Measurements from ENCODE around the gene SPRED3. TPM values are rescaled to one million over a fixed set of nuclear protein-coding genes. Genes with fewer than 3 reads are reported as not detected.

The SPRED3 gene
- total and polyA plus RNA-seq, 4 donors: under 0.01 to 0.09 TPM; not detected in 2

GRCh38 chr19:38433268-38433733 is 44.8 kb downstream of the SPRED3 start, which contains the start of gene RYR1:
RYR1 (plus strand) TSS chr19:38433691; CDS start chr19:38433830, 139 bp downstream.
- peak; percentile 44 for DNase-seq (ENCODE audit: low spot score)
- Histone ChIP-seq H3K9me3 (ENCODE audit: control insufficient read depth in 4 of 4, low read length in 3 of 4) (no peaks in the 10 kb centered on the region), H3K27ac (ENCODE audit: low read depth in 1 of 2, low read length in 2 of 2) (no peak within 1 kb of the TSS), H3K4me1 (ENCODE audit: control insufficient read depth in 4 of 4, insufficient read depth in 4 of 4, low read length in 3 of 4) (peaks cover 0 to 2% (median 0%) of the 10 kb centered on the region in 4 donors), H3K36me3 (ENCODE audit: control insufficient read depth in 4 of 4, insufficient read depth in 3 of 4, low read depth in 1 of 4, low read length in 3 of 4) (no peaks in the 10 kb centered on the region), H3K4me3 (ENCODE audit: low read depth in 1 of 3, low read length in 3 of 3) (no peak within 1 kb of the TSS), H3K27me3 (ENCODE audit: control insufficient read depth in 4 of 4, insufficient read depth in 4 of 4, low read length in 3 of 4) (peaks cover 0 to 9% (median 4%) of the 10 kb centered on the region in 4 donors), H3K9ac (ENCODE audit: low read depth in 1 of 2, low read length in 2 of 2) (no peak within 1 kb of the TSS)
- no peak for TF ChIP-seq GABPA (IDR thresholded peaks at IDR 0.05 in 1 of 2, conservative IDR thresholded peaks at IDR 0.05 in 1 of 2)
- TF ChIP-seq CTCF (IDR thresholded peaks at IDR 0.05; ENCODE audit: low read depth, low read length, missing input control): no peak
- no peak for TF ChIP-seq EGR1 (IDR thresholded peaks at IDR 0.05; ENCODE audit: low read depth in 2 of 2)
- no peak for TF ChIP-seq FOXA1 (IDR thresholded peaks at IDR 0.05)
- no peak for TF ChIP-seq ATF3 (IDR thresholded peaks at IDR 0.05)
- no peak for TF ChIP-seq MAX (IDR thresholded peaks at IDR 0.05)
- no peak for TF ChIP-seq JUND (IDR thresholded peaks at IDR 0.05)
- TF ChIP-seq NR2F2 (IDR thresholded peaks at IDR 0.05): no peak
- no peak for TF ChIP-seq SP1 (IDR thresholded peaks at IDR 0.05)
- TF ChIP-seq RAD21 (IDR thresholded peaks at IDR 0.05): no peak
- no peak for TF ChIP-seq RXRA (IDR thresholded peaks at IDR 0.05)
- TF ChIP-seq HNF4A (conservative IDR thresholded peaks at IDR 0.05): no peak
- 16% methylated on average over 20 of the region's 20 CpGs for WGBS

- 16% methylated on average over 13 of the region's 13 CpGs for WGBS
- H3K27me3 ChIP-seq (ENCODE audit: control insufficient read depth in 4 of 4, insufficient read depth in 4 of 4, low read length in 3 of 4): peaks cover 0 to 9% (median 4%) of the 10 kb centered on the region in 4 donors
- H3K27ac ChIP-seq (ENCODE audit: low read depth in 1 of 2, low read length in 2 of 2): no peak overlapping the region
- peaks cover 0 to 2% (median 0%) of the 10 kb centered on the region in 4 donors for H3K4me1 ChIP-seq (ENCODE audit: control insufficient read depth in 4 of 4, insufficient read depth in 4 of 4, low read length in 3 of 4)
- H3K36me3 ChIP-seq (ENCODE audit: control insufficient read depth in 4 of 4, insufficient read depth in 3 of 4, low read depth in 1 of 4, low read length in 3 of 4): no peaks in the 10 kb centered on the region
- no peaks in the 10 kb centered on the region for H3K9me3 ChIP-seq (ENCODE audit: control insufficient read depth in 4 of 4, low read length in 3 of 4)
- no peak for DNase-seq (ENCODE audit: low spot score)
- no peak overlapping the region for H3K4me3 ChIP-seq (ENCODE audit: low read depth in 1 of 3, low read length in 3 of 3)
- H3K9ac ChIP-seq (ENCODE audit: low read depth in 1 of 2, low read length in 2 of 2): no peak overlapping the region
- TF ChIP-seq GABPA (IDR thresholded peaks at IDR 0.05 in 1 of 2, conservative IDR thresholded peaks at IDR 0.05 in 1 of 2) (no peak), JUND (IDR thresholded peaks at IDR 0.05) (no peak), TAF1 (conservative IDR thresholded peaks at IDR 0.05) (no peak), NR2F2 (IDR thresholded peaks at IDR 0.05) (no peak), ZBTB33 (IDR thresholded peaks at IDR 0.05) (no peak), EGR1 (IDR thresholded peaks at IDR 0.05; ENCODE audit: low read depth in 2 of 2) (no peak), FOXA2 (IDR thresholded peaks at IDR 0.05) (no peak), ATF3 (IDR thresholded peaks at IDR 0.05) (no peak), REST (IDR thresholded peaks at IDR 0.05) (no peak), CTCF (IDR thresholded peaks at IDR 0.05; ENCODE audit: low read depth, low read length, missing input control) (no peak), HNF4G (IDR thresholded peaks at IDR 0.05) (no peak), RXRA (IDR thresholded peaks at IDR 0.05) (no peak), FOXA1 (IDR thresholded peaks at IDR 0.05) (no peak)
Measured at GRCh38 chr19:38434549-38435051, 46.1 kb downstream of the SPRED3 start.

All from liver (tissue), 9 donors.